ENCODE results near the gene CD200R1. TPM values are rescaled to one million over a fixed set of nuclear protein-coding genes. Genes with fewer than 3 reads are reported as not detected.

The CD200R1 gene
- total and polyA plus RNA-seq, 9 of the 15 experiments (the other 6 are each of a cell fraction or from before 2014, with no cell fraction given): 0.04 to 0.23 (median 0.09) TPM; not detected in 5

GRCh38 chr3:113019182-113020137 is 44.6 kb upstream of the CD200R1 start (continued):
- TF ChIP-seq USF2 (CRISPR knock-in tag; IDR thresholded peaks at IDR 0.05) (peak; percentile 55), KLF1 (tag; IDR thresholded peaks at IDR 0.05) (no peak), ZNF133 (CRISPR knock-in tag; IDR thresholded peaks at IDR 0.05) (no peak), ZNF347 (CRISPR knock-in tag; IDR thresholded peaks at IDR 0.05; ENCODE audit: low read depth) (no peak), DACH1 (IDR thresholded peaks at IDR 0.05; ENCODE audit: partially characterized antibody) (peak; percentile 26), ZBTB26 (CRISPR knock-in tag; IDR thresholded peaks at IDR 0.05) (no peak), SRSF1 (IDR thresholded peaks at IDR 0.05; ENCODE audit: low read depth, low read length) (no peak), ZNF407 (IDR thresholded peaks at IDR 0.05; ENCODE audit: low read depth) (no peak), ZNF512 (tag; IDR thresholded peaks at IDR 0.05) (peak; percentile 41; the same call in 1 of the 2 replicates), ZSCAN32 (CRISPR knock-in tag; IDR thresholded peaks at IDR 0.05) (no peak)

Data from K562 (cell line).